Natural killer cell treated with Interleukin-12 subunit alpha and Interleukin-12 subunit beta and Interleukin-15 and Interleukin-18, amount 100 ng/mL, for 72 hours (primary cell): ENCODE measurements around the gene ODR4. TPM values are rescaled to one million over a fixed set of nuclear protein-coding genes. Genes with fewer than 3 reads are reported as not detected.
"Not testable (repeated sequence)": the region's sequence is repeated elsewhere in the genome, so short reads cannot be mapped to it uniquely, and the experiment has no call there.

Experiments
- ATAC-seq, 2 donors: fragments of 150-1000 bp; cut with Tn5 transposase in 1 of 2; sonication (Bioruptor Pico), chemical (Tn5 transposase) in 1 of 2; 2 replicates each; pipeline ENCODE4 v1.10.0; 2021
- DNase-seq: peaks from one replicate; pipeline ENCODE4 v3.0.0; 2022; ENCODE audit warnings: low spot score
- H3K27ac Mint-ChIP-seq, 2 donors: 1 replicate in 1 of 2; 2 replicates in 1 of 2; pipeline ENCODE4 v1.8.0; 2022; ENCODE audit warnings: mixed read lengths in 2 of 2, mild to moderate bottlenecking in 1 of 2, moderate library complexity in 1 of 2
- H3K27me3 Mint-ChIP-seq, 2 donors: 1 replicate in 1 of 2; 2 replicates in 1 of 2; pipeline ENCODE4 v1.8.0; 2022; ENCODE audit warnings: mixed read lengths in 2 of 2
- H3K36me3 Mint-ChIP-seq: one replicate; pipeline ENCODE4 v1.8.0; 2022; ENCODE audit warnings: mixed read lengths
- H3K4me1 Mint-ChIP-seq, 2 donors: 1 replicate in 1 of 2; 2 replicates in 1 of 2; pipeline ENCODE4 v1.8.0; 2022; ENCODE audit warnings: low read depth in 2 of 2, mixed read lengths in 2 of 2, mild to moderate bottlenecking in 1 of 2
- H3K4me3 Mint-ChIP-seq: one replicate; pipeline ENCODE4 v1.8.0; 2022; ENCODE audit warnings: mixed read lengths
- H3K9me3 Mint-ChIP-seq: 2 replicates; pipeline ENCODE4 v1.8.0; 2022; ENCODE audit warnings: mixed read lengths
- total RNA-seq, 2 donors: library from RNA; stranded (reverse); gene quantifications; one replicate each; pipeline ENCODE4 v1.2.3, GENCODE V29; 2022

ODR4 gene
- total RNA-seq, 2 donors from 2014 or later, result 13.6 to 23.7 TPM

- ATAC-seq, result peak; percentile 48 to 82
- DNase-seq, result no peak
- H3K36me3 Mint-ChIP-seq, result no peaks in the 10 kb centered on the region
- peak overlapping the region; percentile 11 to 17 for H3K27ac Mint-ChIP-seq
- peak overlapping the region; percentile 7 for H3K4me3 Mint-ChIP-seq
- H3K9me3 Mint-ChIP-seq, result peaks cover 5% of the 10 kb centered on the region
- H3K4me1 Mint-ChIP-seq, result peaks cover 7 to 16% of the 10 kb centered on the region in 2 donors
- H3K27me3 Mint-ChIP-seq, result no peaks in the 10 kb centered on the region
Observed at GRCh38 chr1:186442651-186443375, 67.2 kb downstream of the ODR4 start.

DNA sequence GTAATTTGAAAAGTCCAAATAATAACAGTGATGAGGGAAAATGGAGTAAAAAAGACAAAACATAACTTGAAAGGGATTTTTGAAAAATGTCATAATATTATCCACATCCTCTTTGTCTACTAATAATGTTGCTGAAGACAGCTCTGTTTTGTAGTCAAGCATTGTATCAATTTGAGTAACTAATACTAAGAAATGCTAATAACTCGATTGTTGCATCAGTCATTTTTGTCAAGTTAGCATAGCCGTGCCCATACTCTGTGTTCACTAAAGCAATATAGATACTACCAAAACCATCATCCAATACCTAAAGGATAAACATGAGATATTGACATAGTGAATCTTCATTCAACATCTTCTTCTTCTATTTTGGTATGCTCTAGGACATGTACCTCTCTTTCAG lies 68.0 kb downstream of the ODR4 start:
- Mint-ChIP-seq H3K27ac (no peak overlapping the region), H3K4me3 (no peak overlapping the region), H3K9me3 (no peaks in the 10 kb centered on the region), H3K27me3 (no peaks in the 10 kb centered on the region), H3K4me1 (peaks cover 7 to 16% of the 10 kb centered on the region in 2 donors), H3K36me3 (no peaks in the 10 kb centered on the region)
- no peak for DNase-seq
- peak in 1 of 2 donors; percentile 48 for ATAC-seq

DNA sequence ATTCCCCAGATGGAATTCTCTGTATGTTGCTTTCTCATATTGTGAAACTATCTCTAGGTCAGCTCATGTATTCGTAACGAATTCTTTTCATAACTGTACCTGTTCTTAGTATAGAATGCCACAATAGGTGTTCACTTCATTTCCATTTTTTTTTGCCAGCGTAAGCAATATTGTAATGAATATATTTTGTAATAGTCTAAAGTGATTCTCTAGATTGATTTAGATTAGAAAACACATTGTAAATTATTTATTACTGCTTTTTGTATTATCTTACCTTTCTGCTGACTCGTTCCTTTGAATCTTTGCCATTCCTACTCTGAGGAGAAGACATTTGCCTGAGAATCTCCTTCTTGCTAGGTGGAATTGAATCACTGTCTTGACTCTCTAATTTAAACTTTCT lies 70.5 kb downstream of the ODR4 start:
- ATAC-seq, result no peak
- Mint-ChIP-seq H3K9me3 (no peaks in the 10 kb centered on the region), H3K27me3 (no peaks in the 10 kb centered on the region), H3K36me3 (no peaks in the 10 kb centered on the region), H3K4me1 (peaks cover 7 to 11% of the 10 kb centered on the region in 2 donors), H3K27ac (no peak overlapping the region), H3K4me3 (no peak overlapping the region)
- DNase-seq, result no peak

GRCh38 chr1:186454981-186455380 lies 79.3 kb downstream of the ODR4 start:
- H3K27ac Mint-ChIP-seq, result no peak overlapping the region

DNA sequence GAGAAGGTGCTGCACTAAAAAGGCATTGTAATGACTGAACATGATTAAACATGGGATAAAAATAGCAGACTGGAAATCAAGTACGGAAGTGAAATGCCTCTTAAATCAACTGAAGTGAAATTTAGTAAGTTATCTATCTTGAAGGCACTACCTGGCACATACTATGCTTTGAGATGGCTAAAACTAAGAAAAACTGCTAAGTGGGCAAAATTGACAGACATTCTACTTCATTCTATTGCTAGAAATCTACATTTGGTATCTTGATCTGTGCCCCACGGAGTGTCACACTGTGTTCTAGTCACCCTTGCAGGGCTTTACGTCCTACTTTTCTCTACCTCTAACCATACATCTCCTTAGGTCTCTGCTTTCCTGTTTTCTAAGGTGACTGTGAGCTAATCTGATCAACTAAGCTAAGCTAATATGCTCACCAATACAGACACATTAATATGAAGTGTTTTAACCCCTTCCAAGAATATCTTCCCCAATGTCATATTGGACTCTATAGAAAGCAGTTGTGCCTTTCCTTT lies 81.2 kb downstream of the ODR4 start:
- DNase-seq (no peak), ATAC-seq (no peak)
- no peak overlapping the region for H3K4me3 Mint-ChIP-seq
- H3K36me3 Mint-ChIP-seq, result no peaks in the 10 kb centered on the region
- H3K4me1 Mint-ChIP-seq, result no peaks in the 10 kb centered on the region
- H3K27ac Mint-ChIP-seq, result no peak overlapping the region
- no peaks in the 10 kb centered on the region for H3K9me3 Mint-ChIP-seq
- H3K27me3 Mint-ChIP-seq, result no peaks in the 10 kb centered on the region

More at GRCh38 chr1:186454981-186455380, 79.3 kb downstream of the ODR4 start:
- Mint-ChIP-seq H3K36me3 (no peaks in the 10 kb centered on the region), H3K4me1 (no peaks in the 10 kb centered on the region), H3K4me3 (no peak overlapping the region), H3K9me3 (no peaks in the 10 kb centered on the region), H3K27me3 (no peaks in the 10 kb centered on the region)
- ATAC-seq (no peak), DNase-seq (no peak)

- H3K4me1 Mint-ChIP-seq, H3K27me3 Mint-ChIP-seq, H3K9me3 Mint-ChIP-seq, ATAC-seq, H3K36me3 Mint-ChIP-seq, H3K4me3 Mint-ChIP-seq, H3K27ac Mint-ChIP-seq, DNase-seq: not testable (repeated sequence)
Observed at GRCh38 chr1:186459161-186459560, 83.5 kb downstream of the ODR4 start.

GRCh38 chr1:186461014-186461413 lies 85.4 kb downstream of the ODR4 start, which contains the start of gene PDC:
Gene PDC, minus strand, starts transcription at chr1:186461114. Its CDS starts 11,655 bp downstream, at chr1:186449459.
- Mint-ChIP-seq H3K27me3 (no peaks in the 10 kb centered on the region), H3K27ac (no peak within 1 kb of the TSS), H3K4me1 (no peaks in the 10 kb centered on the region), H3K9me3 (no peaks in the 10 kb centered on the region), H3K4me3 (no peak within 1 kb of the TSS), H3K36me3 (no peaks in the 10 kb centered on the region)
- ATAC-seq, result no peak
- DNase-seq, result no peak

DNA sequence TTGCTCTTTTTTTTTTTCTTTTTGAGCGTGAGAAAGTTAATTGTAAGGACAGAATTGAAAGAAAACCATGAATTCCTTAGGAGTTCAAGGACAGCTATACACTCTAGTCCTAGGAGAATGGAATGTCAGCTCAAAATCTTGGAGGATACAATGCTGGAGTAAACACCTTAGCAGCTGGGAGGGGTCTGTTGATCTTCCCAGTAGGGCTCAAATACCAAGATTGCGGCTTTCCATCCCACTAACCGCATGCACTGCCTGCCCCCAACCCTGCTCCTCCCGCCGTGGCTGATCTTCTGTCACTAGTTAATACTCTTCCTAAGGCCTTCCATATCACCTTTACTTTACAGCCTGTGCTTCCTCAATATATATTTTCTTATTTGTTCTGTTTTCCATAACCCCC lies 87.9 kb downstream of the ODR4 start:
- Mint-ChIP-seq H3K9me3 (no peaks in the 10 kb centered on the region), H3K4me3 (no peak overlapping the region)
- ATAC-seq, result no peak

GRCh38 chr1:186463926-186464325 lies 88.3 kb downstream of the ODR4 start:
- no peaks in the 10 kb centered on the region for H3K9me3 Mint-ChIP-seq
- no peaks in the 10 kb centered on the region for H3K4me1 Mint-ChIP-seq
- no peak overlapping the region for H3K27ac Mint-ChIP-seq
- DNase-seq (no peak), ATAC-seq (no peak)
- no peaks in the 10 kb centered on the region for H3K36me3 Mint-ChIP-seq
- H3K27me3 Mint-ChIP-seq, result peaks cover 0 to 2% of the 10 kb centered on the region in 2 donors
- H3K4me3 Mint-ChIP-seq, result no peak overlapping the region

More for the DNA sequence above, 87.9 kb downstream of the ODR4 start:
- no peak for DNase-seq
- peaks cover 0 to 2% of the 10 kb centered on the region in 2 donors for H3K27me3 Mint-ChIP-seq
- no peak overlapping the region for H3K27ac Mint-ChIP-seq
- no peaks in the 10 kb centered on the region for H3K4me1 Mint-ChIP-seq
- H3K36me3 Mint-ChIP-seq, result no peaks in the 10 kb centered on the region

GRCh38 chr1:186465491-186465890 lies 89.9 kb downstream of the ODR4 start:
- H3K9me3 Mint-ChIP-seq, H3K27me3 Mint-ChIP-seq, H3K36me3 Mint-ChIP-seq, H3K27ac Mint-ChIP-seq, ATAC-seq, H3K4me3 Mint-ChIP-seq, DNase-seq, H3K4me1 Mint-ChIP-seq: not testable (repeated sequence)

DNA sequence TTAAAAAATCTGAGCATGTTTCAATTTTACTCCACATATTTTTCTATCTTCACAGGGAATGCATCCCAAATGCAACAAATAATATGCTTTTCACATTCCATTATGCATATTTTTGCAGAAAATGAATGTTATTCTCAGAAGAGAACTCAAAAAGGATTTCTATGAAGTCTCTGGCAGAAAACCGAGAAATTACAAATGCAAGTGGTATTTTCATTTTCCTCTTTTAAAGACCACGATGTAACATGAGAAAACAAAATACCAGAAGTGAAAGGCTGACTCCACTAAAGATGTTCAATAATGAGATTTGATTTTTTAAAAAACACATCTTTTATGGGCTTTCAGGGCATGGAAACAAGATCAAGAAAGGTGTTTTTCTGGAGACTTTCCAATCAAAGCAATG lies 90.3 kb downstream of the ODR4 start:
- Mint-ChIP-seq H3K36me3 (no peaks in the 10 kb centered on the region), H3K4me1 (no peaks in the 10 kb centered on the region), H3K9me3 (no peaks in the 10 kb centered on the region), H3K27ac (no peak overlapping the region), H3K27me3 (peaks cover 0 to 4% of the 10 kb centered on the region in 2 donors), H3K4me3 (no peak overlapping the region)
- DNase-seq (no peak), ATAC-seq (no peak)

Other genes with a start within 250 kb of the ODR4 start
- gene PRG4, start 79.6 kb upstream of the ODR4 start, total RNA-seq, result not detected
- gene TPR, start 585 bp upstream of the ODR4 start, total RNA-seq, result 100 to 1,000 TPM; 115 to 180 TPM
- gene PDC, start 85.3 kb downstream of the ODR4 start, total RNA-seq, result not detected